Measurements from ENCODE around the gene DVL3. TPM values are rescaled to one million over a fixed set of nuclear protein-coding genes. Genes with fewer than 3 reads are reported as not detected.

The DVL3 gene
- total and polyA plus RNA-seq, 4 donors = 8.6 to 26.3 (median 17.4) TPM

DNA sequence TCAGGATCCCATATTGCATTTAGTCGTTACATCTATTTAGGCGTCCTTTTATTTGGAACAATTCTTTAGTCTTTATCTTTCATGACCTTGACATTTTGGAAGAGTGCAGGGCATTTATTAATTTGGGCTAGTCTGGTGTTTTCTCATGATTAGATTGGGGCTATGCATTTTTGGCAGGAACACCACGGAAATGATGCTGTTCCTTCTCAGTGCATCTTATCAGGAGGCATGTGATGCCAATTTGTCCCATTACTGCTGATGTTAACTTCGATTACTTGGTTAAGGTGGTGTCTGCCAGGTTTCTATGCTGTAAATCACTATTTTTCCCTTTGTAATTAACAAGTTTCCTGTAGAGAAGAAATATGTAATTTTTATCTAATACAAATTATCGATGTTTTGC lies 56.1 kb downstream of the DVL3 start:
- Histone ChIP-seq H3K9ac (ENCODE audit: low read depth in 1 of 2, low read length in 2 of 2) (no peak overlapping the region), H3K27me3 (ENCODE audit: control insufficient read depth in 4 of 4, insufficient read depth in 4 of 4, low read length in 3 of 4) (no peaks in the 10 kb centered on the region), H3K4me1 (ENCODE audit: control insufficient read depth in 4 of 4, insufficient read depth in 4 of 4, low read length in 3 of 4) (no peaks in the 10 kb centered on the region), H3K9me3 (ENCODE audit: control insufficient read depth in 4 of 4, low read length in 3 of 4) (no peaks in the 10 kb centered on the region), H3K27ac (ENCODE audit: low read depth in 1 of 2, low read length in 2 of 2) (no peak overlapping the region), H3K36me3 (ENCODE audit: control insufficient read depth in 4 of 4, insufficient read depth in 3 of 4, low read depth in 1 of 4, low read length in 3 of 4) (no peaks in the 10 kb centered on the region), H3K4me3 (ENCODE audit: low read depth in 1 of 3, low read length in 3 of 3) (no peak overlapping the region)
- no peak for TF ChIP-seq EGR1 (IDR thresholded peaks at IDR 0.05; ENCODE audit: low read depth in 2 of 2)
- peak; percentile 79 for TF ChIP-seq NR2F2 (IDR thresholded peaks at IDR 0.05)
- 65% methylated on average over 5 of the region's 5 CpGs for WGBS
- no peak for DNase-seq (ENCODE audit: low spot score)

DNA sequence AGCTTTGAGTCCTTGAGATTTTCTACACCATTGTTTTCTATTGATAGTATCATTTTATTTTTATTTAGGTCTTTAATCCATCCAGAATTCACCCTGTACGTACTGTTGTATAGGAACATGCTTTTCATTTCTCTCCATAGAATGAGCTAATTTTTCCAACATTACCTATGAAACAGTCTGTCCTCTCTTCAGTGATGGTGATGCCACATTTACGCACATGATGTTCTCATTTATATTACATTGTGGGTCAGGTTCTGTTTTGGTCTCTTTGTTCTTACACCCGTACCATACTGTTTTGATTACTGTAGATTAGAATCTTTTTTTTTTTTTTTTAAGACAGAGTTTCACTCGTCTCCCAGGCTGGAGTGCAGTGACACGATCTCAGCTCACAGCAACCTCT lies 56.5 kb downstream of the DVL3 start:
- no peak overlapping the region for H3K27ac ChIP-seq (ENCODE audit: low read depth in 1 of 2, low read length in 2 of 2)
- TF ChIP-seq RXRA (IDR thresholded peaks at IDR 0.05) = no peak
- TF ChIP-seq FOXA1 (IDR thresholded peaks at IDR 0.05) = no peak
- TF ChIP-seq NR2F2 (IDR thresholded peaks at IDR 0.05) = no peak
- TF ChIP-seq SP1 (IDR thresholded peaks at IDR 0.05) = no peak
- no peak for TF ChIP-seq JUND (IDR thresholded peaks at IDR 0.05)
- TF ChIP-seq HNF4G (IDR thresholded peaks at IDR 0.05) = no peak
- no peak for TF ChIP-seq FOXA2 (IDR thresholded peaks at IDR 0.05)
- TF ChIP-seq, protein P1, sequence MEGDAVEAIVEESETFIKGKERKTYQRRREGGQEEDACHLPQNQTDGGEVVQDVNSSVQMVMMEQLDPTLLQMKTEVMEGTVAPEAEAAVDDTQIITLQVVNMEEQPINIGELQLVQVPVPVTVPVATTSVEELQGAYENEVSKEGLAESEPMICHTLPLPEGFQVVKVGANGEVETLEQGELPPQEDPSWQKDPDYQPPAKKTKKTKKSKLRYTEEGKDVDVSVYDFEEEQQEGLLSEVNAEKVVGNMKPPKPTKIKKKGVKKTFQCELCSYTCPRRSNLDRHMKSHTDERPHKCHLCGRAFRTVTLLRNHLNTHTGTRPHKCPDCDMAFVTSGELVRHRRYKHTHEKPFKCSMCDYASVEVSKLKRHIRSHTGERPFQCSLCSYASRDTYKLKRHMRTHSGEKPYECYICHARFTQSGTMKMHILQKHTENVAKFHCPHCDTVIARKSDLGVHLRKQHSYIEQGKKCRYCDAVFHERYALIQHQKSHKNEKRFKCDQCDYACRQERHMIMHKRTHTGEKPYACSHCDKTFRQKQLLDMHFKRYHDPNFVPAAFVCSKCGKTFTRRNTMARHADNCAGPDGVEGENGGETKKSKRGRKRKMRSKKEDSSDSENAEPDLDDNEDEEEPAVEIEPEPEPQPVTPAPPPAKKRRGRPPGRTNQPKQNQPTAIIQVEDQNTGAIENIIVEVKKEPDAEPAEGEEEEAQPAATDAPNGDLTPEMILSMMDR (IDR thresholded peaks at IDR 0.05; ENCODE audit: low read depth, low read length, missing input control) = no peak
- TF ChIP-seq, protein P2, sequence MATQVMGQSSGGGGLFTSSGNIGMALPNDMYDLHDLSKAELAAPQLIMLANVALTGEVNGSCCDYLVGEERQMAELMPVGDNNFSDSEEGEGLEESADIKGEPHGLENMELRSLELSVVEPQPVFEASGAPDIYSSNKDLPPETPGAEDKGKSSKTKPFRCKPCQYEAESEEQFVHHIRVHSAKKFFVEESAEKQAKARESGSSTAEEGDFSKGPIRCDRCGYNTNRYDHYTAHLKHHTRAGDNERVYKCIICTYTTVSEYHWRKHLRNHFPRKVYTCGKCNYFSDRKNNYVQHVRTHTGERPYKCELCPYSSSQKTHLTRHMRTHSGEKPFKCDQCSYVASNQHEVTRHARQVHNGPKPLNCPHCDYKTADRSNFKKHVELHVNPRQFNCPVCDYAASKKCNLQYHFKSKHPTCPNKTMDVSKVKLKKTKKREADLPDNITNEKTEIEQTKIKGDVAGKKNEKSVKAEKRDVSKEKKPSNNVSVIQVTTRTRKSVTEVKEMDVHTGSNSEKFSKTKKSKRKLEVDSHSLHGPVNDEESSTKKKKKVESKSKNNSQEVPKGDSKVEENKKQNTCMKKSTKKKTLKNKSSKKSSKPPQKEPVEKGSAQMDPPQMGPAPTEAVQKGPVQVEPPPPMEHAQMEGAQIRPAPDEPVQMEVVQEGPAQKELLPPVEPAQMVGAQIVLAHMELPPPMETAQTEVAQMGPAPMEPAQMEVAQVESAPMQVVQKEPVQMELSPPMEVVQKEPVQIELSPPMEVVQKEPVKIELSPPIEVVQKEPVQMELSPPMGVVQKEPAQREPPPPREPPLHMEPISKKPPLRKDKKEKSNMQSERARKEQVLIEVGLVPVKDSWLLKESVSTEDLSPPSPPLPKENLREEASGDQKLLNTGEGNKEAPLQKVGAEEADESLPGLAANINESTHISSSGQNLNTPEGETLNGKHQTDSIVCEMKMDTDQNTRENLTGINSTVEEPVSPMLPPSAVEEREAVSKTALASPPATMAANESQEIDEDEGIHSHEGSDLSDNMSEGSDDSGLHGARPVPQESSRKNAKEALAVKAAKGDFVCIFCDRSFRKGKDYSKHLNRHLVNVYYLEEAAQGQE (IDR thresholded peaks at IDR 0.05) = no peak
- TF ChIP-seq, protein P3, sequence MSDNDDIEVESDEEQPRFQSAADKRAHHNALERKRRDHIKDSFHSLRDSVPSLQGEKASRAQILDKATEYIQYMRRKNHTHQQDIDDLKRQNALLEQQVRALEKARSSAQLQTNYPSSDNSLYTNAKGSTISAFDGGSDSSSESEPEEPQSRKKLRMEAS (IDR thresholded peaks at IDR 0.05) = no peak
- no peak for TF ChIP-seq RAD21 (IDR thresholded peaks at IDR 0.05)
- no peak for TF ChIP-seq YY1 (IDR thresholded peaks at IDR 0.05)
- TF ChIP-seq, protein P4, sequence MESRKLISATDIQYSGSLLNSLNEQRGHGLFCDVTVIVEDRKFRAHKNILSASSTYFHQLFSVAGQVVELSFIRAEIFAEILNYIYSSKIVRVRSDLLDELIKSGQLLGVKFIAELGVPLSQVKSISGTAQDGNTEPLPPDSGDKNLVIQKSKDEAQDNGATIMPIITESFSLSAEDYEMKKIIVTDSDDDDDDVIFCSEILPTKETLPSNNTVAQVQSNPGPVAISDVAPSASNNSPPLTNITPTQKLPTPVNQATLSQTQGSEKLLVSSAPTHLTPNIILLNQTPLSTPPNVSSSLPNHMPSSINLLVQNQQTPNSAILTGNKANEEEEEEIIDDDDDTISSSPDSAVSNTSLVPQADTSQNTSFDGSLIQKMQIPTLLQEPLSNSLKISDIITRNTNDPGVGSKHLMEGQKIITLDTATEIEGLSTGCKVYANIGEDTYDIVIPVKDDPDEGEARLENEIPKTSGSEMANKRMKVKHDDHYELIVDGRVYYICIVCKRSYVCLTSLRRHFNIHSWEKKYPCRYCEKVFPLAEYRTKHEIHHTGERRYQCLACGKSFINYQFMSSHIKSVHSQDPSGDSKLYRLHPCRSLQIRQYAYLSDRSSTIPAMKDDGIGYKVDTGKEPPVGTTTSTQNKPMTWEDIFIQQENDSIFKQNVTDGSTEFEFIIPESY (IDR thresholded peaks at IDR 0.05) = no peak
- TF ChIP-seq GABPA (IDR thresholded peaks at IDR 0.05 in 1 of 2, conservative IDR thresholded peaks at IDR 0.05 in 1 of 2) = no peak
- TF ChIP-seq TAF1 (conservative IDR thresholded peaks at IDR 0.05) = no peak
- no peak for TF ChIP-seq HNF4A (conservative IDR thresholded peaks at IDR 0.05)
- TF ChIP-seq, protein P5, sequence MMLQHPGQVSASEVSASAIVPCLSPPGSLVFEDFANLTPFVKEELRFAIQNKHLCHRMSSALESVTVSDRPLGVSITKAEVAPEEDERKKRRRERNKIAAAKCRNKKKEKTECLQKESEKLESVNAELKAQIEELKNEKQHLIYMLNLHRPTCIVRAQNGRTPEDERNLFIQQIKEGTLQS (IDR thresholded peaks at IDR 0.05) = no peak
- no peak for TF ChIP-seq EGR1 (IDR thresholded peaks at IDR 0.05; ENCODE audit: low read depth in 2 of 2)
- H3K9me3 ChIP-seq (ENCODE audit: control insufficient read depth in 4 of 4, low read length in 3 of 4) = no peaks in the 10 kb centered on the region
- no peak overlapping the region for H3K4me3 ChIP-seq (ENCODE audit: low read depth in 1 of 3, low read length in 3 of 3)
- H3K36me3 ChIP-seq (ENCODE audit: control insufficient read depth in 4 of 4, insufficient read depth in 3 of 4, low read depth in 1 of 4, low read length in 3 of 4) = no peaks in the 10 kb centered on the region
- no peaks in the 10 kb centered on the region for H3K27me3 ChIP-seq (ENCODE audit: control insufficient read depth in 4 of 4, insufficient read depth in 4 of 4, low read length in 3 of 4)
- no peaks in the 10 kb centered on the region for H3K4me1 ChIP-seq (ENCODE audit: control insufficient read depth in 4 of 4, insufficient read depth in 4 of 4, low read length in 3 of 4)
- no peak for DNase-seq (ENCODE audit: low spot score)
- 81% methylated on average over 5 of the region's 5 CpGs for WGBS
- H3K9ac ChIP-seq (ENCODE audit: low read depth in 1 of 2, low read length in 2 of 2) = no peak overlapping the region
